ENCODE data around the gene GFRA3. TPM values are rescaled to one million over a fixed set of nuclear protein-coding genes. Genes with fewer than 3 reads are reported as not detected.

GFRA3 gene
- total RNA-seq, 1 experiment from 2014 or later: 1.6 TPM

- Histone ChIP-seq H3K9ac (ENCODE audit: extremely low read depth, insufficient read length, low read length) (no peak overlapping the region), H4K8ac (replicated peaks; ENCODE audit: insufficient read length, low read depth, low read length) (no peak overlapping the region), H3K79me2 (ENCODE audit: insufficient read depth, low read length) (no peaks in the 10 kb centered on the region), H2BK15ac (ENCODE audit: low read depth, low read length) (no peak overlapping the region), H2BK20ac (ENCODE audit: low read depth, low read length, poor library complexity, severe bottlenecking) (no peak overlapping the region), H3K27me3 (ENCODE audit: insufficient read depth, low read length) (peaks cover 6% of the 10 kb centered on the region; the same call in 1 of the 2 replicates), H4K5ac (ENCODE audit: insufficient read length, low read depth, low read length) (no peak overlapping the region), H3K27ac (ENCODE audit: insufficient read length, low read depth, low read length) (no peak overlapping the region), H4K20me1 (ENCODE audit: control insufficient read depth, insufficient read depth, insufficient read length) (no peaks in the 10 kb centered on the region), H3K56ac (ENCODE audit: insufficient read length, low read depth, low read length) (no peak overlapping the region), H3K4me2 (ENCODE audit: insufficient read depth, insufficient read length, low read length) (peak overlapping the region; percentile 11), H3K4me1 (ENCODE audit: insufficient read depth, low read length) (no peaks in the 10 kb centered on the region), H3K23me2 (ENCODE audit: insufficient read length, low read depth, low read length, poor library complexity, severe bottlenecking) (peaks cover 4% of the 10 kb centered on the region), H2BK5ac (ENCODE audit: insufficient read length, low read length) (no peak overlapping the region), H3K9me3 (ENCODE audit: control insufficient read depth, low read depth, low read length) (no peaks in the 10 kb centered on the region), H2BK120ac (ENCODE audit: low read depth, low read length, poor library complexity, severe bottlenecking) (no peak overlapping the region), H3K79me1 (ENCODE audit: insufficient read depth, low read depth, low read length, poor library complexity, severe bottlenecking) (no peaks in the 10 kb centered on the region), H2BK12ac (ENCODE audit: insufficient read length, low read depth, low read length) (no peak overlapping the region), H3T11ph (ENCODE audit: low read length) (no peak overlapping the region), H3K4ac (ENCODE audit: low read depth, low read length) (no peak overlapping the region), H3K18ac (ENCODE audit: insufficient read length, low read depth, low read length) (no peak overlapping the region), H4K91ac (ENCODE audit: insufficient read length, low read depth, low read length) (no peak overlapping the region), H2AK5ac (ENCODE audit: insufficient read length, low read length) (no peak overlapping the region), H2AFZ (ENCODE audit: low read length) (no peak overlapping the region), H3K23ac (ENCODE audit: insufficient read length, low read depth, low read length) (no peak overlapping the region), H3K14ac (ENCODE audit: insufficient read depth, low read length) (no peak overlapping the region)
- Mint-ChIP-seq H3K4me3 (peak overlapping the region; percentile 57 to 70), H3K9me3 (no peaks in the 10 kb centered on the region), H3K36me3 (ENCODE audit: insufficient read depth in 1 of 3, low read depth in 3 of 3) (no peaks in the 10 kb centered on the region), H3K27me3 (ENCODE audit: low read depth) (peaks cover 41% of the 10 kb centered on the region), H3K27ac (no peak overlapping the region), H3K4me1 (peaks cover 16% of the 10 kb centered on the region in 2 experiments)
- no CpG with 5 or more reads among the region's 6 CpGs for WGBS (ENCODE audit: extremely low coverage, insufficient read length, low lambda C conversion rate)
- no peak for DNase-seq
- no peak for TF ChIP-seq CTCF (conservative IDR thresholded peaks at IDR 0.05)
Measured at GRCh38 chr5:138273834-138274188, 610 bp downstream of the GFRA3 start.
